GM19467 (cell line): ENCODE results near the gene C19orf81.

ENCODE experiments used
- ATAC-seq: cut with Tn5 transposase; IDR thresholded peaks from one replicate; pipeline ENCODE4 v1.9.1; 2021; ENCODE audit warnings: mild to moderate bottlenecking, moderate library complexity; ENCODE audit not compliant: unreplicated experiment

The C19orf81 gene

DNA sequence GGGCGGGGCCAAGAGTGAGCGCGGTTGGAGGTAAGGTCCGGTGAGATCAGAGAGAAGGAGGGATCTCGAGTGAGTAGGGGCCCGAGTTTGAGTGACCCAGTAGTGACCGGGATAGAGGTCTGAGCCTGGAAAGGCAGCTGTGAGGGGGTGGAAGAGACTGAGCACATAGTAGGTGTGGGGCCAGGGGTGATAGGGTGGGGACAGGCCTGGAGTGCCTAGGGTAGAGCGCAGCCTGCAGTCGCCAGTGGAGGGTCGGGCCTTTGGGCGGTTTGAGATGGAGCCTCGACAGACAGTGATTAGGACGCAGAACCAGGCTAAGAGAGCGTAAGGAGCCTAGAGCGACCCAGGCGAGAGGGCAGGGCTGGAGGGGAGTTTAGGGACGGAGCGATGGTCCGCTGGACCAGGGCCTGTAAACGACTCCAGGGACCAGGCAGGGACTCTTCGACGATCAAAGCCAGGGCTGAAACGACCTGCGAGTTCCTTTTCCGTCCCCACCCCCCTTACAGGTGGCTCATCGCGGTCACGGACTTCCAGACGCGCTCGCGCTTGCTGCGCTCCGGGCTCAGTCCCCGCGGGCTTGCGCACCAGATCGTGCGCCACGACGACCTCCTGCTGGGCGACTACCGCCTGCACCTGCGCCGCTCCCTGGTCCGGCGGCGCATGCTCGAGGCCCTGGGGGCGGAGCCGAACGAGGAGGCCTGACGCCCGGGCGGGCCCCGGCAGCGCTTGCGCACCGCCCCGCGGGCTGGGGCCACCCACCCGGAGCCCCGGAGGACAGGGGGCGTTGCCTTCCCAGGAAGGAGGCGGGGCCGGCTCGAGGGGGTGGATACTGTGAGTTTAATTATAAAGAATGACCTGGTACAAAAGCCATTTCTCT, 9.4 kb downstream of the C19orf81 start:
- no peak for ATAC-seq

GRCh38 chr19:50659318-50660087, 10.3 kb downstream of the C19orf81 start:
- no peak for ATAC-seq

DNA sequence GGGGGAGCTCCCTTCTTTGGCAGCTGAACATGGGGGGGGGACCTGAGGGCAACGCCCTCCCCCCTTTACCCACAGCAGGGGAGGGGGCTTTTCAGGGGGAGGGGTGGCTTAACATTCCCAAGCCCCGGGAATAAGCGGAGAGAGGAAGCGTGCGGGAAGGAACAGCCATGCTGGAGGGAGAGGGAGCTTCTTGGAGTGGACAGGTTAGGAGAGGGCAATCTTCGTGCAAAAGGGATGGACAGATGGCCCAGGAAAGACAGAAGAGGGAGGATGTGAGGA, 10.8 kb downstream of the C19orf81 start:
- ATAC-seq, result no peak

GRCh38 chr19:50661023-50661422, 11.8 kb downstream of the C19orf81 start:
- ATAC-seq, result no peak

GRCh38 chr19:50661766-50662650, 12.8 kb downstream of the C19orf81 start:
- no peak for ATAC-seq

DNA sequence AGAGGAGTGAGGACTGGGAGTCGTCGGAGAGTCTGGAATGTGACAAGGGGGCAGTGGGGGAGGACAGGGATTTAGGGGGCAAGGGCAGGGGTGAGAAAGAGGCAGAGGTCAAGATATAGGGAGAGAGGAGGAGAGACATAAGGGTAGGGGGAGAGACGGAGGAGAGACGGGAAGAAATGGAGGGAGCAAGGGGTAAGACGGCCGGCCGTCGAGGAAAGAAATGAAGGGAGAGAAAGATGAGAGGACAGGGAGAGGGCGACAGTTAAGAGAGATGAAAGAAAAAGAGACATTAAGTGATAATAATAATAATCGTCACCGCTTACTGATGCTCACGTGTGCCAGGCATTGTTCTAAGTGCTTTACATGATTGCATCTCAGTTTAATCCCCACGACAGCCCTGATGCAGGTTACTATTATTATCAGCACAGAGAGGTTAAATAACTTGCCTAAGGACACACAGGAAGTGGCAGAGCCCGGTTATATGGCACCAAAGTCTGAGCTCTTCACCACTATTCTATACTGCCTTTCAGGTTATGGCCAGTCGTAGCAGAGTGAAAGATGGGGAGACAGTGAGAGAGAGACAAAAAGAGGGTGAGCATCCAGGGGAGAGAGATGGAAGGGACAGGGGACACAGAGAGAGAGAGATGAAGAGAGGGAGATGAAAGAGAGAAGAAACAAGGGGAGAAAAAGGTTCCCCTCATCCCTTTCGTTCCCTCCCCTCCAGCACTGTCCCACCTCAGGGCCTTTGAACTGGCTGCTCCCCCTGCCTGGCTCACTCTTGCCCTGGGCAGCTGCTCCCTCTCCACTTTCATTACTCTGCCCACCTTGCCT, 13.6 kb downstream of the C19orf81 start:
- ATAC-seq, result no peak

GRCh38 chr19:50663482-50663790, 14.2 kb downstream of the C19orf81 start:
- no peak for ATAC-seq

- ATAC-seq, result no peak
These were observed 15.0 kb downstream of the C19orf81 start for GRCh38 chr19:50664204-50664603.

GRCh38 chr19:50666346-50667176, 17.3 kb downstream of the C19orf81 start:
- ATAC-seq, result no peak

GRCh38 chr19:50667177-50667758, 18.0 kb downstream of the C19orf81 start:
- no peak for ATAC-seq

- no peak for ATAC-seq
These were observed 18.6 kb downstream of the C19orf81 start for GRCh38 chr19:50667759-50668231.

DNA sequence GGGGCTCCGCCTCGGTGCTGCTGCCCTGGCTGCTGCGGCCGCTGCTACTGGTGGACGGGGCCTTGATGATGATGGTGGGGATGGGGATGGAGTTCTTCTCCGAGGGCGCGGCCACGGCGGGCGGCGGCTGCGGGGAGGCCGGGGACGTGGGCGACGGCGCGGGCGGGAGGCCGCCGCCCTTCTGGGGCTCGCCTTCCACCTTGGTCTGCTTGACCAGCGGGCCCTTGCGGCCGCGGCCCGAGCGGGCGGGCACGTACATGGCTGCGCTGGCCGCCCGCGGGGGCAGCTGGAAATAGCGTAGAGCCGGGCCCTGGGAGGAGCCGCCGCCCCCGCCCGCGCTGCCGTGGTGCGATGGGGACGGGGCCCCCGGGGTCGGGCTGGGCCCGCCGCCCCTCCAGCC, 19.2 kb downstream of the C19orf81 start:
- no peak for ATAC-seq

- ATAC-seq, result no peak
These were observed 19.6 kb downstream of the C19orf81 start for GRCh38 chr19:50668879-50669278.

DNA sequence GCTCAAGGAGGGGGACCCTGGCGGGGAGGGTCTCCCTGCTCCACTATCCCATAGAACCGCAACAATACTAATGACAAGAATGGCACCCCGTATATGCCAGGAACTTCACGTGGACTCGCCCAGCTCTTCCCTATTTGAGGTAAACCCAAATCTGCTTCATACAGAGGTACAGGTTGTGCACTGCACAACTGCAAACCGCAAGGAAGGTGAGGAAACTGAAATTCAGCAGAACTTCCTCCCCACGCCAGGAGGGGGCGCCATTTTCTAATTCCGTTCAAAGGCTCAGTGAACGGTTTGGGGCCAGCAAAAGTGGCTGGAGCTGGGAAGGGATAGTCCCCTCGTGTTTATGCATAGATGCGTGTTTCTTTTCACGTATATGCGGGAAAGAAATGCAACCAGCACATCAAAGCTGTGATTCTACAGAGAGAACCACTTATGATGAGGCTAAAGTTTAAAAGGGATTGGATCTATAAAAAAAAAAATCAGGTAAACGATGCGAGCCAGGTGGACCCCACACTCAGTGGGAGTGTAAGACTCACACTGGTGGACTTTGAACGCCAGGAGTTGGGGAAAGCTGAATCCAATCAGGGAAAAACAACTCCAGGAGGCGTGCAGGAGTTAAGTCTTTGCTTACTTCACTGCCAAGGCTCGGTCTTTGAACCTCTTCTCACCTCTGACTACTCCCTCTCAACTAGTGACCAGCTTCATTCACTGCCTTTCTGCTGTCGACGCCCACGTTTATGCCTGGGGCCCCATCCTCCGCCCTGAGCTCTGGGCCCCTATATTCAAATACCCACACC, 20.3 kb downstream of the C19orf81 start:
- ATAC-seq, result no peak

- ATAC-seq, result no peak
These were observed 20.8 kb downstream of the C19orf81 start for GRCh38 chr19:50670102-50670380.

- no peak for ATAC-seq
These were observed 23.9 kb downstream of the C19orf81 start for GRCh38 chr19:50673118-50673517.

DNA sequence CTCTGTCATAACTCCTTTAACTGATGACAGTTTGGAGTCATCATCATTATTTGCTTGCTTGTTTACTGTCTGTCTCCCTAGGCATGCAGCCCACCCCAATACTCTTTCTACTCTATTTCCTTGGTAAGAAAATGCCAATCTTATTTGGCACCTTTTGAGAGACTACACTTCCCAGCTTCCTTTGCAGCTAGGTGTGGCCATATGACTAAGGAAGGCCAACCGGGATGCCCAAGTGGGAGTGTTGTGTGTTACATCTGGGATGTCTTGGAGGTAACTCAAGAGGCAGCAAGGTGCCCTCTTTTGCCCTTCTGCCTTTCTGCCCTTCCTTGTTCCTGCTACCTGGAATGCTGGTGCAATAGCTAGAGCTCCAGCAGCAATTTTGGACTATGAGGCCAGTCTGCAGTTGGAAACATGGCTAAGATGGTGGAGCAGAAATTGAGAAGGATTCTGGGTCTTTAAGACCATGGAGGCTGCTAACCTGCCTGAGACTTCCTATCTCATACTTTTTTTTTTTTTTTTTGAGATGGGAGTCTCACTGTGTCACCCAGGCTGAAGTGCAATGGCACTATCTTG, 27.5 kb downstream of the C19orf81 start:
- ATAC-seq, result no peak

GRCh38 chr19:50677636-50678035, 28.4 kb downstream of the C19orf81 start:
- no peak for ATAC-seq
